NCI-H1092 (cell line): ENCODE measurements around the gene TAC1.
"Not testable (repeated sequence)": the region's sequence is repeated elsewhere in the genome, so short reads cannot be mapped to it uniquely, and the experiment has no call there.

Experiments
- DNase-seq: peaks from one replicate; lab custom pipeline; 2025; lab: John Stamatoyannopoulos, UW

The TAC1 gene

GRCh38 chr7:97731736-97732564, at the start of gene TAC1:
TAC1 (plus strand) TSS chr7:97732086; CDS start chr7:97732613, 527 bp downstream.
- DNase-seq: no peak

GRCh38 chr7:97685952-97686351, 45.9 kb upstream of the TAC1 start:
- DNase-seq: no peak

- DNase-seq: no peak
These were observed 38.3 kb upstream of the TAC1 start for GRCh38 chr7:97693586-97693985.

- no peak for DNase-seq
These were observed 37.5 kb upstream of the TAC1 start for GRCh38 chr7:97694355-97694754.

GRCh38 chr7:97697396-97697795, 34.5 kb upstream of the TAC1 start:
- no peak for DNase-seq

- DNase-seq: no peak
These were observed 9.5 kb upstream of the TAC1 start for GRCh38 chr7:97722386-97722785.

- no peak for DNase-seq
These were observed 834 bp downstream of the TAC1 start for GRCh38 chr7:97732565-97733275.

- no peak for DNase-seq
These were observed 1.6 kb downstream of the TAC1 start for GRCh38 chr7:97733276-97734161.

- DNase-seq: no peak
These were observed 2.4 kb downstream of the TAC1 start for GRCh38 chr7:97734255-97734654.

GRCh38 chr7:97735075-97735474, 3.2 kb downstream of the TAC1 start:
- DNase-seq: no peak

- DNase-seq: no peak
These were observed 16.6 kb downstream of the TAC1 start for GRCh38 chr7:97748482-97748881.

GRCh38 chr7:97751566-97751965, 19.7 kb downstream of the TAC1 start:
- no peak for DNase-seq

- no peak for DNase-seq
These were observed 20.3 kb downstream of the TAC1 start for GRCh38 chr7:97752215-97752614.

- no peak for DNase-seq
These were observed 25.9 kb downstream of the TAC1 start for GRCh38 chr7:97757824-97758223.

- no peak for DNase-seq
These were observed 39.0 kb downstream of the TAC1 start for GRCh38 chr7:97770850-97771249.

GRCh38 chr7:97771576-97771975, 39.7 kb downstream of the TAC1 start:
- no peak for DNase-seq

GRCh38 chr7:97772045-97772901, 40.4 kb downstream of the TAC1 start:
- no peak for DNase-seq

- DNase-seq: not testable (repeated sequence)
These were observed 54.5 kb downstream of the TAC1 start for GRCh38 chr7:97786398-97786797.
